ENCODE results near the gene ENOX1.

Gene ENOX1

GRCh38 chr13:43303033-43303729 lies 483.6 kb downstream of the ENOX1 start:
- Histone ChIP-seq H3K4me2 (ENCODE audit: low read length) (no peak overlapping the region), H3K9me2 (ENCODE audit: low read depth, low read length) (no peaks in the 10 kb centered on the region), H3K27ac (ENCODE audit: low read depth, low read length, poor library complexity, severe bottlenecking) (no peak overlapping the region), H3K9ac (ENCODE audit: low read length) (no peak overlapping the region), H3K79me2 (ENCODE audit: insufficient read depth, low read length) (no peaks in the 10 kb centered on the region), H3F3A (ENCODE audit: insufficient read depth, low read length) (no peaks in the 10 kb centered on the region), H3K4me3 (ENCODE audit: low read depth, low read length, poor library complexity, severe bottlenecking) (no peak overlapping the region), H3K4me1 (ENCODE audit: insufficient read depth, low read length, severe bottlenecking) (peaks cover 10% of the 10 kb centered on the region), H3K9me3 (ENCODE audit: low read length) (no peaks in the 10 kb centered on the region), H3K27me3 (ENCODE audit: insufficient read depth, low read length) (0 out of 2 replicates have a peak, but pooled peaks cover 11% of the 10 kb centered on the region), H2AFZ (ENCODE audit: low read length) (no peak overlapping the region), H4K20me1 (ENCODE audit: insufficient read depth, low read length) (no peaks in the 10 kb centered on the region), H3K36me3 (ENCODE audit: insufficient read depth, low read length) (no peaks in the 10 kb centered on the region)
- TF ChIP-seq EZH2 (IDR thresholded peaks at IDR 0.05; ENCODE audit: borderline replicate concordance, low read length) (no peak), CTCF (IDR thresholded peaks at IDR 0.05; ENCODE audit: low read length) (peak; percentile 46)

- H2AFZ ChIP-seq (ENCODE audit: low read length): no peak overlapping the region
- no peak overlapping the region for H3K9ac ChIP-seq (ENCODE audit: low read length)
- no peaks in the 10 kb centered on the region for H3F3A ChIP-seq (ENCODE audit: insufficient read depth, low read length)
- no peaks in the 10 kb centered on the region for H3K9me3 ChIP-seq (ENCODE audit: low read length)
- H3K9me2 ChIP-seq (ENCODE audit: low read depth, low read length): no peaks in the 10 kb centered on the region
- TF ChIP-seq EZH2 (IDR thresholded peaks at IDR 0.05; ENCODE audit: borderline replicate concordance, low read length) (no peak), CTCF (IDR thresholded peaks at IDR 0.05; ENCODE audit: low read length) (no peak)
- H3K36me3 ChIP-seq (ENCODE audit: insufficient read depth, low read length): no peaks in the 10 kb centered on the region
- H3K4me3 ChIP-seq (ENCODE audit: low read depth, low read length, poor library complexity, severe bottlenecking): no peak overlapping the region
- H3K79me2 ChIP-seq (ENCODE audit: insufficient read depth, low read length): no peaks in the 10 kb centered on the region
- H3K4me1 ChIP-seq (ENCODE audit: insufficient read depth, low read length, severe bottlenecking): no peaks in the 10 kb centered on the region
- 0 out of 2 replicates have a peak, but pooled peaks cover 11% of the 10 kb centered on the region for H3K27me3 ChIP-seq (ENCODE audit: insufficient read depth, low read length)
- H4K20me1 ChIP-seq (ENCODE audit: insufficient read depth, low read length): no peaks in the 10 kb centered on the region
- no peak overlapping the region for H3K4me2 ChIP-seq (ENCODE audit: low read length)
- H3K27ac ChIP-seq (ENCODE audit: low read depth, low read length, poor library complexity, severe bottlenecking): no peak overlapping the region
Measured at GRCh38 chr13:43301346-43301969, 485.3 kb downstream of the ENOX1 start.

- no peak overlapping the region for H2AFZ ChIP-seq (ENCODE audit: low read length)
Measured at GRCh38 chr13:43300865-43301264, 485.9 kb downstream of the ENOX1 start.

More at GRCh38 chr13:43300865-43301264, 485.9 kb downstream of the ENOX1 start:
- Histone ChIP-seq H3K9me2 (ENCODE audit: low read depth, low read length) (no peaks in the 10 kb centered on the region), H3K4me1 (ENCODE audit: insufficient read depth, low read length, severe bottlenecking) (no peaks in the 10 kb centered on the region), H3K9me3 (ENCODE audit: low read length) (no peaks in the 10 kb centered on the region), H3K27me3 (ENCODE audit: insufficient read depth, low read length) (0 out of 2 replicates have a peak, but pooled peaks cover 7% of the 10 kb centered on the region), H3K4me2 (ENCODE audit: low read length) (no peak overlapping the region), H3F3A (ENCODE audit: insufficient read depth, low read length) (no peaks in the 10 kb centered on the region), H3K36me3 (ENCODE audit: insufficient read depth, low read length) (no peaks in the 10 kb centered on the region), H3K27ac (ENCODE audit: low read depth, low read length, poor library complexity, severe bottlenecking) (no peak overlapping the region), H4K20me1 (ENCODE audit: insufficient read depth, low read length) (no peaks in the 10 kb centered on the region), H3K4me3 (ENCODE audit: low read depth, low read length, poor library complexity, severe bottlenecking) (no peak overlapping the region), H3K79me2 (ENCODE audit: insufficient read depth, low read length) (no peaks in the 10 kb centered on the region), H3K9ac (ENCODE audit: low read length) (no peak overlapping the region)
- no peak for TF ChIP-seq EZH2 (IDR thresholded peaks at IDR 0.05; ENCODE audit: borderline replicate concordance, low read length)
- TF ChIP-seq CTCF (IDR thresholded peaks at IDR 0.05; ENCODE audit: low read length): no peak

All from OCI-LY1 (cell line).